Right forelimb (tissue), 1 donor: ENCODE data around the gene BMP10.
"Not testable (repeated sequence)": the region's sequence is repeated elsewhere in the genome, so short reads cannot be mapped to it uniquely, and the experiment has no call there.

Source experiments
- DNase-seq: peaks from one replicate; pipeline ENCODE4 v3.0.0-alpha.2; 2018

The BMP10 gene

GRCh38 chr2:68871159-68871764 is at the start of gene BMP10:
TSS of gene BMP10 (minus strand) at chr2:68871397. CDS start at chr2:68871358, 39 bp downstream.
- no peak for DNase-seq

GRCh38 chr2:68920481-68921170 is 49.4 kb upstream of the BMP10 start:
- DNase-seq, result no peak

GRCh38 chr2:68918497-68918896 is 47.3 kb upstream of the BMP10 start:
- no peak for DNase-seq

- DNase-seq, result no peak
These were observed 46.0 kb upstream of the BMP10 start for GRCh38 chr2:68917034-68917718.

GRCh38 chr2:68916226-68916625 is 45.0 kb upstream of the BMP10 start:
- no peak for DNase-seq

- no peak for DNase-seq
These were observed 44.2 kb upstream of the BMP10 start for GRCh38 chr2:68915393-68915792.

GRCh38 chr2:68913359-68913758 is 42.2 kb upstream of the BMP10 start:
- no peak for DNase-seq

GRCh38 chr2:68912732-68913131 is 41.5 kb upstream of the BMP10 start:
- DNase-seq, result no peak

GRCh38 chr2:68912111-68912510 is 40.9 kb upstream of the BMP10 start:
- no peak for DNase-seq

- no peak for DNase-seq
These were observed 40.5 kb upstream of the BMP10 start for GRCh38 chr2:68911709-68912108.

GRCh38 chr2:68911246-68911645 is 40.0 kb upstream of the BMP10 start:
- DNase-seq, result no peak

GRCh38 chr2:68909793-68910674 is 38.8 kb upstream of the BMP10 start:
- DNase-seq, result peak; percentile 70

GRCh38 chr2:68908392-68908970 is 37.3 kb upstream of the BMP10 start:
- DNase-seq, result no peak

GRCh38 chr2:68907920-68908253 is 36.7 kb upstream of the BMP10 start:
- no peak for DNase-seq

- DNase-seq, result no peak
These were observed 36.2 kb upstream of the BMP10 start for GRCh38 chr2:68907232-68907919.

- no peak for DNase-seq
These were observed 35.5 kb upstream of the BMP10 start for GRCh38 chr2:68906716-68907115.

GRCh38 chr2:68905116-68905515 is 33.9 kb upstream of the BMP10 start:
- DNase-seq, result no peak

GRCh38 chr2:68901561-68901960 is 30.4 kb upstream of the BMP10 start:
- no peak for DNase-seq

- no peak for DNase-seq
These were observed 30.0 kb upstream of the BMP10 start for GRCh38 chr2:68901199-68901514.

- DNase-seq, result no peak
These were observed 29.4 kb upstream of the BMP10 start for GRCh38 chr2:68900496-68901198.

- DNase-seq, result not testable (repeated sequence)
These were observed 24.8 kb upstream of the BMP10 start for GRCh38 chr2:68895981-68896380.

GRCh38 chr2:68889500-68889899 is 18.3 kb upstream of the BMP10 start:
- no peak for DNase-seq
